ENCODE results near the gene GNAQ.

DNA sequence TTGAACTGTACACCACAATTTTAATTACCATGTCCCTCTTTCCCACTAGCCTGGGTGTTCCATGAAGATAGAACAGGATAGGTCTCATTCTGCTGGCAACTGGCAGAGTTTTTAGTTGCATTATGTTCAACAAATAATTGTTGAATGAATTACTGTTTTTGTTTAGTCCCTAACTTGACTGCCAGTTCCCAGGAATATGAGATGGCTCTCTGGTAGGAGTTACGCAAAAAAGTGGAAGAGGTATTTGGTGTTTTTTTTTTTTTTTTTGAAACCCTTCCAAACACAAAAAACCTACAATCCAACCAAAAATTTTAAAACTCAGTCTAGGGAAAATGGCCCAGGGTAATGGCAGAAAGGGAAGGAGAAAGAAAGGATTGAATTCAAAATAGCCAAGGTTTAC is 153.6 kb downstream of the GNAQ start:
- TF ChIP-seq POLR2AphosphoS5 (IDR thresholded peaks at IDR 0.05; ENCODE audit: low read depth, low read length), result no peak
- no peak for TF ChIP-seq EZH2 (IDR thresholded peaks at IDR 0.05)
- no peak for TF ChIP-seq SRF (IDR thresholded peaks at IDR 0.05; ENCODE audit: low read depth)
- TF ChIP-seq REST (IDR thresholded peaks at IDR 0.05; ENCODE audit: low read depth), result no peak
- TF ChIP-seq, protein P1, sequence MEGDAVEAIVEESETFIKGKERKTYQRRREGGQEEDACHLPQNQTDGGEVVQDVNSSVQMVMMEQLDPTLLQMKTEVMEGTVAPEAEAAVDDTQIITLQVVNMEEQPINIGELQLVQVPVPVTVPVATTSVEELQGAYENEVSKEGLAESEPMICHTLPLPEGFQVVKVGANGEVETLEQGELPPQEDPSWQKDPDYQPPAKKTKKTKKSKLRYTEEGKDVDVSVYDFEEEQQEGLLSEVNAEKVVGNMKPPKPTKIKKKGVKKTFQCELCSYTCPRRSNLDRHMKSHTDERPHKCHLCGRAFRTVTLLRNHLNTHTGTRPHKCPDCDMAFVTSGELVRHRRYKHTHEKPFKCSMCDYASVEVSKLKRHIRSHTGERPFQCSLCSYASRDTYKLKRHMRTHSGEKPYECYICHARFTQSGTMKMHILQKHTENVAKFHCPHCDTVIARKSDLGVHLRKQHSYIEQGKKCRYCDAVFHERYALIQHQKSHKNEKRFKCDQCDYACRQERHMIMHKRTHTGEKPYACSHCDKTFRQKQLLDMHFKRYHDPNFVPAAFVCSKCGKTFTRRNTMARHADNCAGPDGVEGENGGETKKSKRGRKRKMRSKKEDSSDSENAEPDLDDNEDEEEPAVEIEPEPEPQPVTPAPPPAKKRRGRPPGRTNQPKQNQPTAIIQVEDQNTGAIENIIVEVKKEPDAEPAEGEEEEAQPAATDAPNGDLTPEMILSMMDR (IDR thresholded peaks at IDR 0.05 in 2 of 3, conservative IDR thresholded peaks at IDR 0.05 in 1 of 3; ENCODE audit: borderline replicate concordance in 1 of 3, insufficient read depth in 1 of 3, low read depth in 2 of 3, low read length in 2 of 3), result no peak
- TF ChIP-seq SP1 (IDR thresholded peaks at IDR 0.05; ENCODE audit: low read depth), result no peak
